DMS153 treated with DMSO at 0.1 percent for 48 hours (cell line): ENCODE results near the gene TSEN54.
A peak's percentile ranks its signal among the peaks of the same experiment; 100 is the strongest.
"Not testable (repeated sequence)": the region's sequence is repeated elsewhere in the genome, so short reads cannot be mapped to it uniquely, and the experiment has no call there.

Experiments
- DNase-seq: peaks from one replicate; lab custom pipeline; 2025; ENCODE audit not compliant: unreplicated experiment; lab: John Stamatoyannopoulos, UW

The TSEN54 gene

DNA sequence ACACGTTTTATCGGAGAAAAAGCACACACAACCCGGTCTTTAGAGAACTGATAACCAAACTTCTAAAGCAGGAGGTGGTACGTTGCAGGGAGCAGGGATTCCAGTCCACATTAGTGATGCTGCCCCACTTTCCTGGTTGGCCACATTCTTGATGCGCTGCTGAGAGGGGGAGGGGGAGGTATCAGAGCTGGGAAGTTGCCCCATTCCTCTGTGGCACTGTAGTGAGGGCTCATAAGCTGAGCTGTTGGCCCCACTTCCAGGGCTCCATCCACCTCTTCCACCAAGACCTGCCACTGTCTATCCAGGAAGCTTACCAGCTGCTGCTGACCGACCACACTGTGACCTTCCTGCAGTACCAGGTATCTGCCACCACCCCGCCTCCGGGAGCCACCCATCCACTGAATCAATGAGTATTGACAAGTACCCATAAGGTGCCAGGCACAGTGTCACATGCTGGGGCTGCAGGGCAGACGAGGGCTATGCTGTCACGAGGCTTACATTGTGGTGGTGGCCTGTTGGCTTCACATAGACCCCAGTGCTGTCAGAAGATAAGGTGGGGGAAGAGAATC lies 1.1 kb downstream of the TSEN54 start:
- no peak for DNase-seq

DNA sequence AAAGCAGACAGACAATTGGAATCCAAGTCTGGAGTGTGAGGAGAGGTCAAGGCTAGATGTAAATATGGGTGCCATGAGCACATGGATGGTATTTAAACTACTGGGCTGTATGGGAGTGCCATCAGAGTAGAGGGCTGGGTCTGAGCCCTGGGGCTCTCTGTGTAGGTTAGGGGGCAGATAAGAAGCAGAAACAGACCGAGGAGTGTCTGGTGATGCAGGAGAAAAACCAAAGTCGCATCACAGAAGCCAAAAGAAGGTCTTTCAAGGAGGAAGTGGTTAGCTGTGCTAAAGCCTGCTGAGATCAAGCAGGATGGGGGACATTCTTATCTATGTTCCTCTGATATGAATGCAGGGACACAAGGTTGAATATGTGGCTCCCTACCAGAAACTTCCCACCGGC lies 1.9 kb downstream of the TSEN54 start:
- DNase-seq: no peak

DNA sequence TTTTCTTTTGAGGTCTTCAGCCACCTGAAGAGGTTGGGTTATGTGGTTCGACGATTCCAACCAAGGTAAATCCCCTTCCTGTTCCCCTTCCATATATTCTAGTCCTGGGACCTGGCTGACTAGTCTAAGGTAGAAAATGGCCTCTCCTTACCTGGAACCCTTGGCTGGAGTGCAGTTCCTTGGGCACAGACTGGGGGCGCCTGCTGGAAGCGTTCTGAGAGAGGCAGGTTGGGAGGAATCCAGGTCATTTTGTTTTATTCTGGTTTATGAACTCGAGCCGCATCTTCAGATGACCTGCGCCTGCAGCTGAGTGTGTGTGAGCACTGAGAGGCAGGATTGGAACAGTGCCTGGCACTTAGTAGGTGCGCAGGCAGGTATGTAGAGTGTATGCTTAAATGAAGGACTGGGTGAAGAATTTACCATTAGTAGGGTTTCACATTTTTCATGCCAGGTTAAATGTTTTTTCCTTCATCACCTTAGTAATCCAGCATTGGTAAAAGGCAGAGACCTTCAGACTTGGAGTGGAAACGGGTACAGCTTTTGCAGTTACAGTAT lies 2.7 kb downstream of the TSEN54 start:
- no peak for DNase-seq

DNA sequence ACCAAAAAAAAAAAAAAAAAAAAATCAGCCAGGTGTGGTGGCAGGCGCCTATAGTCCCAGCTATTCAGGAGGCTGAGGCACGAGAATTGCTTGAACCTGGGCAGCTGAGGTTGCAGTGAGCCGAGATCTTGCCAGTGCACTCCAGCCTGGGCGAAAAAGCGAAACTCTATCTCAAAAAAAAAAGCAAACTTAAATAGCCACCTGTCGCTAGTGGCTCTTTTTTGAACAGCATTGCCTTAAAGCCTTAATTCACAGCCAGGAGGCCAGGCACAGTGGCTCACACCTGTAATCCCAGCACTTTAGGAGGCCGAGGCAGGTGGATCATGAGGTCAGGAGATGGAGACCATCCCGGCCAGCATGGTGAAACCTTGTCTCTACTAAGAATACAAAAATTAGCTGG lies 4.1 kb downstream of the TSEN54 start:
- DNase-seq: not testable (repeated sequence)

DNA sequence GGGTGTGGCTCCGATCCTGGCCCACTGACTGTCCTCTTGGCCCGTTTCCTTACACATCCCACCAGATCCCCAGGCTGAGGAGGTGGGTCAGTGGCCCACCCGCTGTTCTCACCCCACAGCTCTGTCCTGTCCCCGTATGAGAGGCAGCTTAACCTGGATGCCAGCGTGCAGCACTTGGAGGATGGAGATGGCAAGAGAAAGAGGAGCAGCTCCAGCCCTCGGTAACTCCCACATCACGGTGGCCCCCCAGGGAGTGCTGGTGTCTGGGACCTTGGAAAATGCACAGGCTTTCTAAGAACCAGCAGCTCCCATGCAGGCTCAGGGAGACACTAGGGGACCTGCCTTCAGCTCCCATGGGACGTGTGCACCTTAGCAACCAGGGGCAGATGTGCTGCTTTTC lies 5.0 kb downstream of the TSEN54 start:
- DNase-seq: no peak

DNA sequence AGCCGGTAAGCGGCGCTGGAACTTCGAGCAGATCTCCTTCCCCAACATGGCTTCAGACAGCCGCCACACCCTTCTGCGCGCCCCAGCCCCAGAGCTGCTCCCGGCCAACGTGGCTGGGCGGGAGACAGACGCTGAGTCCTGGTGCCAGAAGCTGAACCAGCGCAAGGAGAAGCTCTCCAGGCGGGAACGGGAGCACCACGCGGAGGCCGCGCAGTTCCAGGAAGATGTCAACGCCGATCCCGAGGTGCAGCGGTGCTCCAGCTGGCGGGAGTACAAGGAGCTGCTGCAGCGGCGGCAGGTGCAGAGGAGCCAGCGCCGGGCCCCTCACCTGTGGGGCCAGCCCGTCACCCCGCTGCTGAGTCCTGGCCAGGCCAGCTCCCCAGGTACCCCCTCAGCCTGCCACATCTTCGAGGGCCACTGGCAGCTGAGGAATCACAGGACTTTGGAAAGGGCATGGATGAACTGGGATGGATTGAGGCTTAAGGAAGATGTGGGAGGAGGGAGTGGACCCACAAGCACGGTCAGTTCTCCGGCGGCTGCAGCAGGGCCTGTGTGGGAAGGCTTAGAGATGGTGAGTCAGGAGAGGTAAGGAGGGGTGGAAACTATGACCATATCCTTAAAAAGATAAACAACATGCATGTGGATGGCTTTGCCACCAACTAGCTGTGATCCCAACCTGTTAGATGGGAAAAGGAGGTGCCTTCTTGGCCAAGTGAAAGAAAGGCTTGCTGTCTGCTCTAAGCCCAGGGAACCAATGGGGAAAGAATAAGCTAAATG lies 5.8 kb downstream of the TSEN54 start:
- no peak for DNase-seq

DNA sequence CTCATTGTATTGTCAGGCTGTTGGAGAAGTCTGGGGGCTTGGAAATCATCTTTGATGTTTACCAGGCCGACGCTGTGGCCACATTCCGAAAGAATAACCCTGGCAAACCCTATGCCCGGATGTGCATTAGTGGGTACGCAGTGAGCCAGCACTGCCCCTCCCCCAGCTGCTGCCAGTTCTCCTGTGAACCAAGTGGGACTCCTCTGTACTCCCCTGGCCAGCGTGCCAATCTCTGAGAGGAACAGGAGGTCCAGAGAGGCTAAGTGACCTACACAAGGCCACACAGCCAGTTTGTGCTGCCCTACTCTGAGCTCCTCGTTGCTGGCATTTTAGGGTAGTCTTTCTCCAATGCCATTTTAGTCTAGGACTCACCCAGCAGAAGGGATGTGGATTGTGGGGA lies 7.3 kb downstream of the TSEN54 start:
- DNase-seq: no peak

DNA sequence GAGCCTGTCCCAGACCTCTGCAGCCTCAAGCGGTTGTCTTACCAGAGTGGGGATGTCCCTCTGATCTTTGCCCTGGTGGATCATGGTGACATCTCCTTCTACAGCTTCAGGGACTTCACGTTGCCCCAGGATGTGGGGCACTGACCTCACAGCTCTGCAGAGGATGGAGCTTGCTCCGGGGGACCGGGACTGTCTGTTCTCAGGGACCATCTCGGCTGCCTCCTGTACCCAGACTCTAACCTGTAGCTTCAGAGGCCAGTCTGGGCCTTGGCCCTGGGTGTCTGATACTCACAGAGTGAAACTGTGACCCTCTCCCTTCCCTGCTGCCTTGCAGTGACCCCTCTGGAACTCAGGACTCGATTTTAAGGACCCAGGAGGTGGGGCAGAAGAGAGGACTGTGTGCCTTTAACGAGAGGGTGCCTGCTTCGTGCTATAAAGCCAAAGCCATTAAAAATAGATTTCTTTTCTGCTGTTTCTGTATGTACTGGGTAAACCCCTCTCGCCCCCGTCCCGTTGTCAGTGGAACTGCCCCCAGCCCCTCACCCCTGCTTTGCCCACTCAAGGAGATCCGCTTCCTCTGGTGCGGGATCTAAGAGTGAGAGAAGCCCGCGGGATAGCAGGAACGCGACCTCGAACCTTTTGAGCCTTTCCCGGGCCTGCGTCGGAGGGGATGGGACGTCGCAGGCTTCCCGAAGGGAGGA lies 8.1 kb downstream of the TSEN54 start:
- DNase-seq: no peak

DNA sequence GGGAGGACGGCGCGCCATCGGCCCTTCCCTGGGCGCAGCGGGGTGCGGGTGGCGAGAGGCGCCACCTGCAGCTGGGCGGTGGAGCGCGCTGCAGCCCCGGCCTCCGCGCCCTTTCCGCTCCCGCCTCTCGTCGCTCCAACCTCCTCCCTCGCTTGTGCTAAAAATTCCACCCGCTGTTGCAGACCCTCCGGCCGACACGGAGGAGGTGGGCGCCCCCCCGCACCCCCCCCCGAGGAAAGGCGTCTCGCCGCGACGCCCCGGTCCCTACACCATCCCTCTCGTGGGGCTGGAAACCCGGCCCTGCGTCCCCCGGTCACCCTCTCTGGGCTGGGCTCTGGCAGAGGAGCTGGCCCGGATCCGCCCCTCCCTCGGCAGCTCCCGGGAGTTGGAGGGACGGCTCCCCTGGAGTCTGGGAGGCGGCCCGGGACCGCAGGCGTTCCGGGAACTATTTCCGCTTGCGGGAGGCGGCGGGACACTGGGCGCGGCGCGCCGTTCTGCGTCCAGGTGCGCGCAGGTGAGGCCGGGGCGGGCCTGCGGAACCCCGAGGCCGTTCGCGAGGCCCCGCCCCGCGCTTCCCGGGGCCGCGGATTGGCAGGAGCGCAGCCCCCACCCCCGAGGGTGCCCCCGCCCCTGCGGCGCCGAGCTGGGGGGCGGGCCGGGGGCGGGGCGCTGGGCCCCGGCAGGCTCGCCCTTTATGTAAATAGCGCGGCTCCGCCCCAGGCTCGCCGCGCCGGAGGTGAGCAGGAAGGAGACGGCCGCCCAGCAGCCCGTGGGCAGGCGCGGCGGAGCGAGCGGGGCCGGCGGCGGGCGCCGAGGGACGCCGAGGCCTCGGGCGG lies 8.9 kb downstream of the TSEN54 start, which contains the start of gene LLGL2:
TSS of gene LLGL2 (plus strand) at position 728 of the 836 bp plus-strand sequence. CDS start 17,730 bp downstream, outside the sequence.
- DNase-seq: peak; percentile 84

DNA sequence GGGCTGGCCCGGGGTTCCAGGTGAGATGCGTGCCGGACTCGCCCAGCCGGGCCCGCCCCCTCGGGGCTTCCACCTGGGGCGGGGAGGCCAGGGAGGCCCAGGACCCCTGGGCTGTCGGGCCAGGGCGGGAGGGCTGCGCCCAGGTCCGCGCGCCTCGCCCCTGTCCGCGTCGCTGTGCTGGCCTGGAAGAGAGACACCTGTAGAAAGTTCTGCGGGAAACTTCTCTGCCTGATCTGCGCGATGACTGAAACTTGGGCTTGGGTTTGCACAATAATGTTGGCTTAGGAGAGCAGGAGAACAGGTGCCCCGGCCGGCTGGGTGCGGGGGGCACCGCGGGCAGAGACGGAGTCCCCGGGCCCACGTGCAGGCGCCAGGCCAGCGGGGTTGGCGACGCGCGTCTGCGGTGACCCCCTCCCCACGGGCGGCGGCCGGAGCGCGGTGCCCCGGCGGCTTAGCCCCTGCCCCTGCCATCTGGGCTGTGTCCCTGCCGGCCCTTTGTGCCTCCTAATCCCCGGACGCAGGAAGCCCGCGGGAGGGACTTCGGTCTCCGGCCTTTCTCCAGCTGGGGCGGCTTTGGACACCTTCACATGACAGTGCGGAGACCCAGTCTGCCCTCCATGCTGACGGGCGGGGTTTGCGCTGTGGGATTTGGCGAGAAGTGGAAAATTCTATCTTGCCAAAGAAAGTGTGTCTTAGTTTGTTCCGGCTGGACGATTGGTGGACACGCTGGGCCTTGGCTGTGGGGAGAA lies 9.7 kb downstream of the TSEN54 start:
- no peak for DNase-seq

DNA sequence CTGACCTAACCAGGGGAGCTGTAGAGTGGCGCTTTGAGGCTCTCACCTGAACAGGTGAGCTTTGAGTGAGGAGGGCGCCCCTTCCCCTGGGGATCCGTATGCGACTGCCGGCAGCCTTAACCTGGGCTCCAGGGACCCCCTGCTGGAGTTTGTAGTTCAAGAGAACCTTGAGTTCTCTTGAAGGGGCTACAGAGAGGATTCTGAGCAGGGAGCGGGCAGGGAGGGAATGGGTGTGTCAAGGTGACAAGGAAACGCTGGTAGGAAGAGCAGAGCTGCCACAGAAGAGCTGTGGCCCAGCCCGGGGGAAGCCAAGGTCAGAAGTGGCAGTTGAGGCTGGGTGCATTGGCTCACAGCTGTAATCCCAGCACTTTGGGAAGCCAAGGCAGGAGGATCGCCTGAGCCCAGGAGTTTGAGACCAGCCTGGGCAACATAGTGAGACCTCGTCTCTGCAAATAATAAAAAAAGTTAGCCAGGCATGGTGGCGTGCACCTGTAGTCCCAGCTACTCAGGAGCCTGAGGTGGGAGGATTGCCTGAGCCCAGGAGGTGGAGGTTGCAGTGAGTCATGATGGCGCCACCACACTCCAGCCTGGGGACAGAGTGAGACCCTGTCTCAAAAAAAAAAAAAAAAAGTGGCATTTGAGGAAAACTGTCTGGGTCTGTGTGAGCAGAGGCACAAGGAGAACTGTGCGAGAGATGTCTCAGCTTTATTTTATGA lies 10.4 kb downstream of the TSEN54 start:
- DNase-seq: no peak

DNA sequence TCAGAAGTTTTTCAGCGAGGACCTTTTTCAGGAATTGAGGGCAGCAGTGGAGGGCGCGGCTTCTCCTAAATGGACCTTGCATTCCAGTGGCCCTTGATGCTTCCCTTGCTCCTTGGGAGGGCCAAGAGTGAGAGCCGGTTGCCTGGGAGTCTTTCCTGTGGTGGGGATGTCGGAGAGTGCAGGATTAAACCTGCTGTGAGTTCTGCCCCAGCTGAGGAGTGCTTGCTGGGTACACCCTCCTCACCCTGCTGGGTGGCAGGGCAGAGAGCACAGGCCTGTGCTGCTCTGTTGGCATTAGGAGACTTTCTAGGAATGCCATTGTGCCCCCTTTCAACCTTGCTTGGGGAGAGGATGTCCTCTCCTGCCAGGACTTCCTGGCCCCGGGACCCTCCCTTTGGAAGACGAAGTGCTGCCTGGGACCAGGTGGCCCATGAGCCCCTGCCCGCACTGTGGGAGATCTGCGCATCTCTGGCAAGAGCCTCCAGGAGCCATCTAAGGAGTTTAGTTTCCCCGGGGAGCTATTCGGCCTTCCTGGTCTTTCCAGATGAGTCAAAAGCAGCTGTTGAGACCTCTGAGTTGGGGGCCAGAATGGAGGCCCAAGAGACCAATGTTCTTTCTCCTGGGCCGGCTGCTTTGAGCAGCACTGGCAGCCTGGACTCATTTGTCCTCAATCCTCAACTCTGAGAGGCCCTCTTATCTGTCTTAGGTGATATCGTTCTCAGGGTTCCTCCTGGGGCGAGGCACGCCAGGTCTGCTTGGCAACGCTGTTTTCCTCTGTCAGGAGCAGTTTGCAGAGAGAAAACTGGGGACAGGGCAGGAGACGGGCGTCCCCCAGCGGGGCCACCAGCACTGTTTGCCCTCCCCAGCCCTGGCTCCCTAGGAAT lies 14.8 kb downstream of the TSEN54 start:
- DNase-seq: no peak

DNA sequence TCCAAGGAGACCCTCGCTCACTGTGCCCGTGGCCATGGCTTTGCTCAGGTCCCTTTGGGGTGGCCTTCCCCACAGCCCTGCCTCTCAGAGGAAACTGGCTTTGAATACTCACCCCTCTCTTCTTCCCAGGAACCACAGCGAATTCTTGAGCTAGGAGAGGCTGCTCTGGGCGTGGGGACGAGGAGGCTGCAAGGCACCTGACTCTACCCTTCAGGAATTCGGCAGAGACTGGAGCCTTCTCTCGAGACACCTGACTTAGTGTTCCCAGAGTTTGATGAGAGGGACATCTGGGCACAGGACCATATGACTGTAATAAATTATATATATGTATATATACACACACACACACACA lies 15.4 kb downstream of the TSEN54 start:
- DNase-seq: no peak

DNA sequence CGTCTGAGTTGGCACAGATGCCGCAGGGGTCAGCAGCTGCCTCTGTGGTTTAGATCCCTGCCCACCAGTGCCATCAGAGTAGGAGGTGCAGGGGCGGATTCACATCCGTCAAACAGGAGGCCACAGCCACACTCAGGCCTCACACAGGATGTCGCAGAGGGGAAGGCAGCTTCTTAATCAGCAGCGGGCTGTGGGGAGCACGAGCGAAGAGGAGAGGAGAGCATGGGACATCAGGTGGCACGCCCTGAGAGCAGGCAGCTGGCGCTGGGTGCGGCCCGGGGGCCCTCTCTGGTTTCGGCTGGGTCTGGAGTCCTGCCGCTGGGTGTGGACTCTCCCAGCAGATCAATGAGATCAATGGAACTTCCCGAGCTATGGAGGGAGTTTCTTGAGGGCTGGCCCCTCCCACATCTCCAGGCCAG lies 18.8 kb downstream of the TSEN54 start:
- DNase-seq: no peak

DNA sequence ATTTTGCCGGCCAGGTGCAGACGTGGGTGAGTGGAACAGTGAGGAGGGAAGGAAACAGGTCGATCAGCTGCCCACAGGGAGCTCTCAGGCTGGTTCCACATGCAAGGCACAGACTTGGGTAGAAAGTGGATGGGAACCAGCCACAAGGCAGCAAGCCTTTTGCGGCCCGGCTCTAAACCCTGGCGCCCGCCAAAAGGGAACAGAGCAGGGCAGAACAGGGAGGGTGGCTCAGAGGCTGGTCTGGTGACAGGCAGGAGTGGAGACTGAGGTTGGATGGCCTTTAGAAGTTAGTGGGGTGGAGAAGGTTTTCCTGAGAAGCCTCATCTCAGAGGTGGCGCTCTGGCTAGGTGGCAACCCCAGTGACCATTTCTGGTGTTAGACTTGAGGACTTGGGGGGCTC lies 19.5 kb downstream of the TSEN54 start:
- DNase-seq: no peak

DNA sequence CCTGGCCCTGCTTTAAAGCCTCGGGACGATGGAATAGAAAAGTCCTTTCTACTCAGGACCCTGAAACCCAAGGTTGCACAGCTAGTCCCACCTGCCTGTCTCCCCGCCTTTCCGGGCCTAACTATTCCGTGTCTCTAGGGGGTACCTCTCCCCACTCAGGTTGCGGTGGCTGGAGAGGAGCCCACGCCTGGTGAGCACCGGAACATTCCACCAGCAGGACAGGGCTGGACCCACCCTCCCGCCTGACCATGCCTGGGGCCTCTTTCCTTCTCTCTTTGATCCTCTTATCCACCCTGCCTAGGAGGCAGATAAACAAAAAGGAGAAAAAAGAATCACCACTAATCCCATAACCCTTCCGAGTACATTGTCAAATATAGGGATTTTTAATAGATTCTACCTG lies 20.0 kb downstream of the TSEN54 start:
- no peak for DNase-seq

DNA sequence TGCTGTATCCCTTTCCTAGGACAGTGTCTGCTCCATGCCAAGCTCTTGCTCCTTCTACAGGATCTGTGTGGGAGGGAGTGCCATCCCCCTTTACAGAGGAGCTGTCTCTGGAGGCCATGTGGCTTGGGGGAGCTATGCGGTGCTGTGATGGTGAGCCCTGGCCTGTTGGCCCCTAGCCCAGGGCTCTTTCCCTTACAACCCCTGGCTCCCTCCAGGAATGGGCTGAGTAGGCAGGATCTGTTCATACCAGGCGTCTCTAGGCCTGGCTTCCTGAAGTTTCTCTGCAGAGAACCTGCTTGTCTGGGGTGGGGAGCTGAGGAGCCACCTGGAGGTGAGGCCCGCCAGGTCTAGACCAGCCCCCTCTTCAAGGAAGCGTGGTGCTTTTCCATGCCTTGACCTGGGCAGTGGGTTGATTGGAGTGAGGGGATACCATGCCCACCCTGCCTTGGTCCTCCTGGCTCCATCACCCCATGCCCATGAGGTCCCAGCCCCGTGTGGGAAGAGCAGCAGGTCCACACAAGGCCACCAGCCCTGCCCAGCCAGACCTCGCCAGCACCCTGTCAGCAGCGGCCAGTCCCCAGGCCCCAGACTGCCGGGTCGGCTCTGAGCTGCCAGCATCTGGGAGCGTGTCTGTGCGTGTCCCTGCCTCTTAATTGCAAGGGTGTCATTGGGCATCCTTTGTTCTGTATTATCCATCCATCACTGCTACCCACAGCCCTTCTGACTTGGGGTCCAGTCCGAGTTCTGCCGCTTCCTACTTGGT lies 23.8 kb downstream of the TSEN54 start:
- DNase-seq: no peak

DNA sequence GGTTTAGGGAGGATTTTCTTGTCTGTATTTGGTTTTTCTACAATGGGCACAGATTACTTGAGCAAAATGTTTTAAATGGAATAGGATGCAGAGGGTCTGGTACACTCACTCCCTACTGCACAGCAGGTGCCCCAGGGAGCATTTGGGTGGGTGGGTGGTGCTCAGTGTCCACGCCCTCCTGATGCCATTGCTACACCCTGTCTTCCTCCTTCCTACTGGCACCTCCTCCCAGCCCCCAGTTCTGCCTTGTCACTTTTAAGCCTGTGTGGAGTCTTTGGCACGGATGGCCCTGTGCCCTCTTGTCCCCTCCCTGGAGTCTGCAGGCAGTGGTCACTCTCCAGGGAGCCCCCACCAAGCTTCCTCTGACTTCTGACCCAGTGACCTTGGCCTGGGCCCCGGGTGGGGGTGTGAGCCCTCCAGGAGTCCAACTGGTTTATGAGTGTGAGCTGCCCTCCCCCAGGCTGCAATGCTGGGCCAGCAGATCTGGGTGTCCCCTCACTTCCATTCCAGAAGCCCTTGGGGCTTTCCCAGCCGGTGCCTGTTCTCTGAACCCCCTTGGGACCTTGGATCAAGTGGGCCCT lies 24.7 kb downstream of the TSEN54 start:
- DNase-seq: no peak
